ENCODE data around the gene ZDHHC5.
"Not testable (repeated sequence)": the region's sequence is repeated elsewhere in the genome, so short reads cannot be mapped to it uniquely, and the experiment has no call there.

The ZDHHC5 gene

DNA sequence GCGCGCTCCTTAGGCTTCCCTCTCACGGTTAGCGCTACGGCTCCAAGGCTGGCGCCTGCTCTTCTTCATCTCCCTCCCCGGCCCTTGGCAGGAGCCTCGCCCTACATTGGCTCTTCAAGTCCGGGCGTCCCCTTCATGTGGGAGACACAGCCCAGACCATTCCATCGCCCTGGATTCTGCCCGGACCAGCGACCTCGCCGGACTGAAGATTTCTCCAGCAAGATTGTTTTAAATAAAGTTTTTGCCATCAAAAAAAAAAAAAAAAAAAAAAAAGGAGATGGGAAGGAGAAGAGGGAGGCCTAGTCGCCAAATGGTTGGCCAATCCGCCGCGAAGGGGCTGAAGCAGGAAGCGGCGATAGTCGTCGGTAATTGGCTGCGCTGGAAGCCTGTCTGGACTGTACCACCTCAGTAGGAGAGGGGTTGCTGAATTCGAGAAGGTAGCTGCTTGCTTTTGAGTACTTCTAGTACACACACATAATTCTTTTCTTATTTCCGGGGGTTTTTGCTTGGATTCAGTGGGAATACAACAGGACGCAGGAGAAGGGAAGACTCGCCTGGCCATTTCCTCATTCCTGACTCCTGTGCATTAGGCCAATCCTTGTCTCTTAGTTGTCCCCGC is 688 bp upstream of the ZDHHC5 start:
- DNase-seq (ENCODE audit: low read depth in 2 of 2): peak; percentile 98 to 99

DNA sequence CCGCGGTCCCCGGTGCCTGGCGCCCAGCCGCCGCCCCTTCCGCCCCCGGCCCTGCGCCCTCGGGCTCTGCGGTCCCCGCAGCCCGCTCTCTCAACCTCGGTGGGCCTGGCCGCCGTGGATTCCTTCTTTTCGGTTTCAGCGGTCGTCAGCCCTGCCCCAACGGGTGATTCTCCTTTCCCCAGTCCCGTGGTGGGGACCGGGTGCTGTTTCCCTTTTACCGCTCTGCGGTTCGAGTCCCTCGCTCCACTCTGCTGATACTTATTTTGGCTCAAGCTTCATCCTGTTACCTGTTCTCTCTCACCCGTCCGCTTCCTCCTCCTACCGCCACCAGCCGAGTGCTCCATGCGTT is 494 bp downstream of the ZDHHC5 start:
- no peak for DNase-seq (ENCODE audit: low read depth in 2 of 2)

DNA sequence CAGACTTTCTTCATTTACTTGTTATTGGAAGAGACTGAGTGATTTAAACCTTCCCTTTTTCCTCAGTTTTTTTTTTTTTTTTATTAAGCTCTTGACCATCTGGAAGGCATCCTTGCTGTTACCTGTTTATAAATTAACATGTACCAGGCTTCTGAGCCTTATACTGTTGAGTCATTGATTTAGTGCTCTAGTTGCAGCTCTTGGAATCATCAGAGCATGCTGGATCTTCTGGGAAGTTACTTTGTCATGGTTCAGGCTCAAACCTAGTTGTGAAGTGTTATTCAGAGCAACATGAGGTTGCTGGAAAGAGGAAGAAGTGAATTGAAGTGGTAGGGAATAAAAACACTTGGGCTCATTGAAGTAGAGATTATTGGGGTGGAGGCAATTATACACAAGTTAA is 6.3 kb downstream of the ZDHHC5 start:
- no peak for DNase-seq (ENCODE audit: low read depth in 2 of 2)

DNA sequence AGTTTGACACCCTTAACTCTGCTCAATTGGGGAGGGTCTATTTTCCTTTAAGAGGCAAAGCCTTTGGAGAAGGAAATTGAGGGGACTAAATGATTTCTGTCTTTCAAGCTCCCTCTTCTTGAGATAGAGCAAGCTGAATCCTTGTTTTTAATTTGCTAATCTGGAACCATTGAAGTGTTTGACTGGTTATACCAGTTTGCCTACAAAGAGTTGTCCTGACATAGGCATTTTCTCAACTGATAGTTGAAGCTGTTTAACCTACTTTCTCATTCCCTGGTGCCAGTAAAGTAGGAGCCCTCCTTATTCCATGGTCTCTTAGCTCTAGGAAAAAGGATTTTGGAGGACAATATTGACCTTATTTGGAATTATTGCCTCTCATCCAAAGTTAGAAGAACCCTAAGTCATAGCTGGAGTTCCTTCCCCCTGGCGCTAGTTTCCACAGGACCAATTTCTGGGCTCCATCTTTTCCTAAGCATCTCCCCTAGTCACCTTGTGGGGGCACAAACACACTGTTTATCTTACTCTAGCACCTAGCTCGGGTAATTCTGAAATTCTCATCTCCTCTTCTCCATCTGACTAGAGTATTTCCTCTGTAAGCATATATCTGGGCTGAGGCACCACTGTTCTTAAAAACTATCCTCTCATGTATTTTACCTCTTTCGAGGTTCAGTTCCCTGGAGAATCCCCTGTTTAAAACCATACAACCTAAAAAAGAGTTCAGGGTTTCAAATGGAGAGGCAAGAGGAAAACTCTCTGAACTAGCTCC is 7.4 kb downstream of the ZDHHC5 start:
- no peak for DNase-seq (ENCODE audit: low read depth in 2 of 2)

DNA sequence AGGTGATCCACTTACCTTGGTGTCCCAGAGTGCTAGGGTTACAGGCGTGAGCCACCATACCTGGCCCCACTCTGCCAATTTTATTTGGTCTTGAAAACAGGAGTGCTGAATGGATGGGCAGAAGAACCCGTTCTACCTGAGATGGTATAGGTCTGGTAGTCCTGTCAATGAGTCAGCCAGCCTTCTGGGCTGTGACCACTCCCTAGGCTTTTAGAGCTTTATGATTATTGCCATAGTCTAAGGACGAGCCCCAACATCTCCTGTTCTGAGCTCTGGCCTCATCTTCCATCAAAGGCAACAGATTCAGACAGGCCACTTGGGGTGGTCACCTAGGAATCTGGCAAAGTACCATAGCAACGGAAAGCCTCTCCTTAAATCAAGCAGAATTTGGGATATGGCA is 11.5 kb downstream of the ZDHHC5 start:
- DNase-seq (ENCODE audit: low read depth in 2 of 2): no peak

DNA sequence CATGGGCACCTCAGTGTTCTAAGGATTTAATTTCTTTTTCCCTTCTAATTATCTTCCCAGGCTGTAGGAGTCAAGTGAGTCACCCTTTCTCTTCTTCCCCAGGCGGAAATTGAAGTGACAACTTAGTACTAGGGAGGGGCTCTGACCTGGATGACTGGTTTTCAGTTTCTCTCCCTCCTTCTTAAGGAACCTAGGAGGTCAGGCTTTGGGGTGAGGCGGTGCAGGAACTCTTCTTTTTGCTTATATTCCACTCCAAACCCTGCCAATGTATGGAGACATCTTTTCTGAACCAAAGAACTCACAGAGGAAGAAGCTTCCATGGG is 12.6 kb downstream of the ZDHHC5 start:
- no peak for DNase-seq (ENCODE audit: low read depth in 2 of 2)

DNA sequence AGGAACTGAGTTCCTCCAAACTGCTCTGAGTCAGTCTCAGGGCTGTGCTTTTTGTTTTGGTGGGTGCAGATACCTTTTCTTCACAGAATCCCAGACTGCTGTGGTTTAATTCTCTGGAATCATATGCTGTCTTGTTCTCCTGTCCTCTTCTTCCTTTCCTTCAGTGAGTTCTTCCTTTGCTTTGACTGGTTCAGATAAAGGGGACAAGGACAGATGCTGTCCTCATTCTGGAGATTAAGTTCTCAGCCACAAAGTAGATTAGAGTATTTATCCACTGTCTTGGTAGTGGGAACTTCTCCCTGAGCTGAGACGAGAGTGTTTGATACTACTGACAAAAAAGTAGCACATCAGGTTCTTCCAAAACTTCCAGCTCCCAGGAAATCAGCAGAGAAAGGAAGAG is 13.3 kb downstream of the ZDHHC5 start:
- DNase-seq (ENCODE audit: low read depth in 2 of 2): no peak

DNA sequence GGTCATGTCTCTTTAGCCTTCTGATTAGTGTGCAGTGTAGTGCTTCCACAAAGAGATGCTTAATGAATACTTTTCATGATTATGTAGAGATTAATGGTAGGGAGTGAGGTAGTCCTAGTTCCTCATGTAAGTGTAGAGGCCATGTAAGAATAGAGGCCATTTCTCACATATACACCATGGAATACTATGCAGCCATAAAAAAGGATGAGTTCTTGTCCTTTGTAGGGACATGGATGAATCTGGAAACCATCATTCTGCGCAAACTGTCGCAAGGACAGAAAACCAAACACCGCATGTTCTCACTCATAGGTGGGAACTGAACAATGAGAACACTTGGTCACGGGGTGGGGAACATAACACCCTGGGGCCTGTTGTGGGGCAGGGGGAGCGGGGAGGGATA is 22.6 kb downstream of the ZDHHC5 start:
- DNase-seq (ENCODE audit: low read depth in 2 of 2): not testable (repeated sequence)

DNA sequence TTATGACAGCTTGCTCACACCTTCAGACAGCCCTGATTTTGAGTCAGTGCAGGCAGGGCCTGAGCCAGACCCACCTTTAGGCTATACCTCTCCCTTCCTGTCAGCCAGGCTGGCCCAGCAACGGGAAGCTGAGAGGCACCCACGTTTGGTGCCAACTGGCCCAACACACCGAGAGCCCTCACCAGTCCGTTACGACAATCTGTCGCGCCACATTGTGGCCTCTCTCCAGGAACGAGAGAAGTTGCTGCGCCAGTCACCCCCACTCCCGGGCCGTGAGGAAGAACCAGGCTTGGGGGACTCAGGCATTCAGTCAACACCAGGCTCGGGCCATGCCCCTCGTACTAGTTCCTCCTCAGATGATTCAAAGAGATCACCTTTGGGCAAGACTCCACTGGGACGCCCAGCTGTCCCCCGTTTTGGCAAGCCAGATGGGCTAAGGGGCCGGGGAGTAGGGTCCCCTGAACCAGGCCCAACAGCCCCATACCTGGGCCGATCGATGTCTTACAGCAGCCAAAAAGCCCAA is 31.0 kb downstream of the ZDHHC5 start:
- DNase-seq (ENCODE audit: low read depth in 2 of 2): no peak

DNA sequence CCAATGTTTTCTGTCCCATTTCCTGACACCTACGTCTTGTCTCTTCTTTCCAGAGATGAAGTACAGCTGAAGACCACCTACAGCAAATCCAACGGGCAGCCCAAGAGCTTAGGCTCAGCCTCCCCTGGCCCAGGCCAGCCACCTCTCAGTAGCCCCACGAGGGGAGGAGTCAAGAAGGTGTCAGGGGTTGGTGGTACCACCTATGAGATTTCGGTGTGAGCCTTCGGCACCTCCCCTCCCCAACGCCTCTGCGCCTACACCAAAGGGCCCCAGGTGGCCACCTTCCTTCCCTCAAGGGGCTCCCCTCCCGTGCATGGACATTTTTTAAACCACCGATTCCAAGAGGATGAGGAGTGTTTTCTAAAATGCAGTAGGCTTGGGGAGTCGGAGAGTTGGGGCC is 31.9 kb downstream of the ZDHHC5 start:
- no peak for DNase-seq (ENCODE audit: low read depth in 2 of 2)

DNA sequence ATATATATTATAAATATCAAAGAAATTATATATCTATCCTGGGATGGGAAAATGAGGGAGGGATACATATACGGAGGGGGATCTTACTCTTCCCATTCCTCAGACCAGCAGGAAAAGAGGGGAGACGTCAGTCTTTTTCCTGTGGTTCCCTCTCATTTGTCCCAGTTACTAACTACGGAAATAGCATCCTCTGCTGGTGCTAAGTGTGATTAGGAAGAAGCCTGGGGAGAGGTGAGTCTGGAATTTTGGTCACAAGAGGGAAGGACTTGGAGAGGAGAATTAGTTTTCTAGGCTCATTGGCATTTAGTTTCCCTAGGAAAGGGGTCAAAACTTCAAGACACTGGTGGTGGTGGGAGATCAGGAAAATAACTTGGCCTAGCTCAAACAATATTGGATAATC is 32.5 kb downstream of the ZDHHC5 start:
- DNase-seq (ENCODE audit: low read depth in 2 of 2): no peak

DNA sequence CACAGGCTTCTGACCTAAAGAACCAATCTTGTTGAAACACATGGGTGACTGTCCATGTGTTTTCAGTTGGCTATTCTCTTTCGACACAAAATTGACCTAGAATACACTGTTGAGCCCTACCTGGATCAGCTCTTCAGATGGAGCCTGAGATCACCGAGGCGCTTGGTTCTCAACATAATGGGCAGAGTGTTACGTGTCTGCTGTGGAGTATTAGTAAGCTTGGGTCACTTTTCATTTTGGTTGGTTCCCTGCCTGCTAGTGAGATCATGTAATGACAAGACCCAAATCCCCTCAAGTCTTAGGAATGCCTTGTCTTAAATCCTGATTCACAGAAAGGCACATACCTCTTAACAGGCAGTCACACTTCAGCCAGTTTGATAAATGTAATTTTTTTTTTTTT is 35.4 kb downstream of the ZDHHC5 start:
- DNase-seq (ENCODE audit: low read depth in 2 of 2): no peak

DNA sequence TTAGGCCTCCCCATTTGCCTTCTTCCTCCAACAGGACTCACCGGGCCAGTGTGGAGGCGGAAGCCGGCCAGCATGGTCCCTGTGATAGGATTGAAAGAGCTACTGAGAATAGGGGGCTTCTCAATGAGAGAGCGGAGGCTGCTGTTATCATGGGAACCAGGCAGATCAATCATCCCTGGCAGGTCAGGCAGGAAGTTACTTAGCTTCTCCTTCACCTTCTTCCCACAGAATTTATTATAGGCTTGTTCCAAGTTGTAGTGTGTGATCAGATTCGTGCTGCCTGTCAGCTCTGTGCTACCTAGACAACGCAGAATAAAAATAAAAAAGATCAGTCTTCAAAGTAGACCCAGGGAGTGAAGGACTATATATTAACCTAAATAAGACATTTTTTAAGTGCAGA is 37.0 kb downstream of the ZDHHC5 start:
- no peak for DNase-seq (ENCODE audit: low read depth in 2 of 2)

DNA sequence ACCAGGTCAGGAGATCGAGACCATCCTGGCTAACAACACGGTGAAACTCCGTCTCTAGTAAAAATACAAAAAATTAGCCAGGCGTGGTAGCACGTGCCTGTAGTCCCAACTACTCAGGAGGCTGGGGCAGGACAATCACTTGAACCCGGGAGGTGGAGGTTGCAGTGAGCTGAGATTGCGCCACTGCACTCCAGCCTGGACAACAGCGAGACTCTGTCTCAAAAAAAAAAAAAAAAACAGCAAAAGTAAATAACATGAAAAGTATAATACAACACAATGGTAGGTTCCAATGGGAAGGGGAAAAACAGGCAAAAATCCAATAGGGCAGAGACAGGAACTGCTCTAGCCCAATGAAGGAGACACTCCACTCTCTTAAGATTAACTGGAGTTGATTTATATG is 37.5 kb downstream of the ZDHHC5 start:
- DNase-seq (ENCODE audit: low read depth in 2 of 2): not testable (repeated sequence)

DNA sequence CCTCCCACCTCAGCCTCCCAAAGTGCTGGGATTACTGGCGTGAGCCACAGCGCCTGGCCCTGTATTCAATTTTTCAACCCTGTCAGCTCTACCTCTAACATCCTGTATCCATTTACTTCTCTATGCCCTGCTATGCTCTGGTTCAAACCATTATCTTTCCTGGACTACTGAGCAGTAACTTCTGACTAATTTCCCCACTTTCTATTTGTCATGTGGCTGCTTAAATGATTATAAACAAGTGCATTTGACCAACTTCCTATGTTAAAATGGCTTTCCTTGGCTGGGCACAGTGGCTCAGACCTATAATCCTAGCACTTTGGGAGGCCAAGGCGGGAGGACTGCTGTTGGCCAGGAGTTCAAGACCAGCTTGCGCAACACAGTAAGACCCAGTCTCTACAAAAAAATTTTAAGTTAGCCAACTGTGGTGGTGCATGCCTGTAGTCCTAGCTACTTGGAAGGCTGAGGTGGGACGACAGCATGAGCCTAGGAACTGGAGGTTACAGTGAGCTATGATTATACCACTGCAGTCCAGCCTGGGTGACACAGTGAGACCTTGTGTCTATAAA is 42.0 kb downstream of the ZDHHC5 start:
- no peak for DNase-seq (ENCODE audit: low read depth in 2 of 2)

DNA sequence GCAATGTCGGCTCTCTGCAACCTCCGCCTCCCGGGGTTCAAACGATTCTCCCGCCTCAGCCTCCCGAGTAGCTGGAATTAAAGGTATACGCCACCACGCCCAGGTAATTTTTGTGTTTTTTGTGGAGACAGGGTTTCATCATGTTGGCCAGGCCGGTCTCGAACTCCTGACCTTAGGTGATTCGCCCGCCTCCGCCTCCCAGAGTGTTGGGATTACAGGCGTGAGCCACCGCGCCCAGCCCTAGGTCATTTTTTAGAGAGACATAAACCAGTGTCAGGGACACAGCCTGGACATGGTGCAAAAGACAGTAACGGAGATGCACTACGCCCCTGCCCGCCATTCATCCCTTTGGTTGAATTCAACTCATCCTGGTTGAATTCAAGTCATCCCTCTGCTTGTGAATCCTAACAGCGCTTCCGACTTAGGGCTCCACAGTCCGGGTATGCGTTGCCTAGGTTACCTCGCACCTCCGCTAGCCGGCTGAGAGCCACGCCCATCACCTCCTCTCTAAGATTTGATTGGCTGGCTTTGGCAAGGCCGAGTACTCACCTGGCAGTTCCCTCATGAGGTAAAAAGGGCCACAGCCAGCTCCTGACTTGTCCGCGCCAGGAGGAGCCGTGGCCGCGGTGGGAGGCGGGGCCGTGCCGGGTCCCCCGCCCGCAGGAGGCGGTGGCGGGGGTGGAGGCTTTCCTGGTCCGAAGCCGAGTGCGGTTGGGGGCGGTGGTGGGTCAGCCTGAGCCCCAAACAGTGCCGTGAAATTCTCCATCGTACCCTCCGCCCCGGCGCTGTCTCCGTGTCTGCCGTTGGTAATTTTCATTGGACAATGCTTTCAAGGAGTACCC is 43.7 kb downstream of the ZDHHC5 start, which contains the start of gene MED19:
TSS of gene MED19 (minus strand) at position 802 of the 842 bp plus-strand sequence. CDS start at position 766, 36 bp downstream.
- DNase-seq (ENCODE audit: low read depth in 2 of 2): peak; percentile 20 to 28

DNA sequence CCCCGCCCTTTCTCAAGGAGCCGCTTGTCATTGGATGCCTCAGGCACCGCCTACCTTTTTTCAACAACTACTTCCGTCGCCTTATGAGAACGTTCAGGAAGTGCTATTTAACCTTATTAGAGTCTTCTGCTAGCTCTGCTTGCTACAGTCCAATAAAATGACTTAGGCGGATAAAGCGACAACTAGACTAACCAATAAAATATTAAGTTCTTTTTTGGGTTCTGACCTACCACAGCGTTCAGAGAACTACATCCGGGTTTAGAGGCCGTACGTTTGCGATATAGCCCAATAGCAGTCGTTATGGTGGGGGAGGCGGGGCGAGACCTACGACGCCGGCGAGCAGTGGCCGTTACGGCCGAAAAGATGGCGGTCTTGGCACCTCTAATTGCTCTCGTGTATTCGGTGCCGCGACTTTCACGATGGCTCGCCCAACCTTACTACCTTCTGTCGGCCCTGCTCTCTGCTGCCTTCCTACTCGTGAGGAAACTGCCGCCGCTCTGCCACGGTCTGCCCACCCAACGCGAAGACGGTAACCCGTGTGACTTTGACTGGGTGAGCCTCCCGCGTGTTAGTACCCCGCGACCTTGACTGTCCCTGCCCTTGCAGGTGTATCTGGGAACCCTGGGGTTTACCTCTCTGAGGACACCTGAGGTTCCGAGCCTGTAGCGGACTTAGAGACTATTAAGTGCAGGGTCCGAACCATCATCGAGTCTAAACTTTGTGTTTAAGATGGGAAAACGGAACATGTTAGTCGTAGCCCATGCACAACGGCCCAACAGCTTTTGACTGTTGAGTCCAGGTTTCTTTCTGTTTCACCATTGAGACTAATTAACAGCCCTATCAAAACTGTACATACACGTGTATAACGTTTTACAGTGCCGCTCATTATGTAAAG is 44.6 kb downstream of the ZDHHC5 start, which contains the start of gene TMX2:
TSS of gene TMX2 (plus strand) at position 338 of the 895 bp plus-strand sequence. CDS start at position 364, 26 bp downstream.
- peak; percentile 99 for DNase-seq (ENCODE audit: low read depth in 2 of 2)

DNA sequence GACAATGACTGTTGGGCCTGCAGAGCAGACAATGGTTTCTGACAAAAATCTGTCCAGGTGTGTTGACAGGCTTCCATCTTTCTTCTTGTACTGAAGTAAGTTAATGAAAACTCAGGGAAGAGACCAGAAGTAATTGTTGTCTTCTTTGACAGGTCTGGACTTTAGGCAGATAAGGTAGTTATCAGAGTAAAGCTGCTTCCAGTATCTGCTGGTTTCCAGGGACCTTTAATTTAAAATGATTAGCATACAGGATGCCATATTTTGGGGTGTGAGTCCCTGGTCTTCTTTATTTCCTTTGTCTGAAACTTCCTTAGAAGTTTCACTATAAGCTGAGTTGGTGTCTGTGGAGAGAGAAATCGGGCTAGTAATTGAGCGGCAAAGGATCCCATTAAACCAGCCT is 45.9 kb downstream of the ZDHHC5 start:
- no peak for DNase-seq (ENCODE audit: low read depth in 2 of 2)

DNA sequence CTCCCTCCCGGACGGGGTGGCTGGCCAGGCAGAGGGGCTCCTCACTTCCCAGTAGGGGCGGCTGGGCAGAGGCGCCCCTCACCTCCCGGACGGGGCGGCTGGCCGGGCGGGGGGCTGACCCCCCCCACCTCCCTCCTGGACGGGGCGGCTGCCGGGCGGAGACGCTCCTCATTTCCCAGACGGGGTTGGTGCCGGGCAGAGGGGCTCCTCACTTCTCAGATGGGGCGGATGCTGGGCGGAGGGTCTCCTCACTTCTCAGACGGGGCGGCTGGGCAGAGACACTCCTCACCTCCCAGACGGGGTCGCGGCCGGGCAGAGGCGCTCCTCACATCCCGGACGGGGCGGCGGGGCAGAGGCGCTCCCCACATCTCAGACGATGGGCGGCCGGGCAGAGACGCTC is 48.8 kb downstream of the ZDHHC5 start:
- DNase-seq (ENCODE audit: low read depth in 2 of 2): not testable (repeated sequence)

DNA sequence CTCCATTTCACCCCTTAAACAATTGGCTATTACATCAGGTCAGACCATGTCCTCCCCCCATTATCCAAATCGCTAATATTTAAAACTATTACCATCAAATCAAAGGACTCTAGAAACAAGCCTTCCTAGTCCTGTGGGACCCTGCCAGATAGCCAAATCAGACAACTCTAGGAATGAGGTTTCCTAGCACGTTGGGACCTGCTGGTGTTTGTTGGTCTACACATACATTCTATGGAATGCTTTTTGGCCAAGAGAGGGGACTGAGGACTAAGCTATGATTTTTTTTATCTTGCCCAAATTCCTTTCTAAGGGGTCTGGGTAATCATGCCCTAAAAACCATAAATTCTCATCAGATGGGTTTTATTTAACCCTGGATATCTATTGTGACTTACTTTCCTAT is 59.3 kb downstream of the ZDHHC5 start:
- DNase-seq (ENCODE audit: low read depth in 2 of 2): no peak

DNA sequence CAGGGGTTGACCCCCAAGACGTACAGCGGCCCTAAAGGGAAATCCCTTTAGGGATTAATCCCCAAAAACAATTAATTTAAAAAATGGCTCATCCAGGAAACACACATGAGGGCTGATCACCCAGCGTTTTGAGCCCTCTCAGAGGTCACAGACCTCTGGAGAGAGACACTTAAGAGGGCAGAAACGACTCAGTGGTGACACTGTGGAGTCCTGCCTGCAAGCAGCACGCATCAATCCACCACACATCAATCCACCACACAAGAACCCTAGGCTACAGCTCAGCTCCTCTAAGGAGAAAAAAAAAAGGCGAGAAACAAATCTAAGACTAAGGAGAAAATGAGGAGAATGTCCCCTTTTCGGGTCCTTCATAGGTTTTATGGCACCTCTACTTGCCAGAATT is 60.9 kb downstream of the ZDHHC5 start:
- DNase-seq (ENCODE audit: low read depth in 2 of 2): no peak

All from fibroblast of skin of left quadriceps (primary cell).